Transverse colon (tissue), 4 donors: Measurements from ENCODE around the gene C2CD4A.

Experiments used
- CTCF ChIP-seq, 5 experiments: fragments of 200-600 bp in 3 of 5; fragments of 450-650 bp in 2 of 5; sonication (generic) in 3 of 5; IDR thresholded peaks; 1 replicate in 2 of 5; 2 replicates in 3 of 5; pipeline ENCODE4 v1.5.1; 2016 to 2017; ENCODE audit warnings: antibody characterized with exemption in 5 of 5, inconsistent platforms in 3 of 5, mild to moderate bottlenecking in 2 of 5, moderate library complexity in 1 of 5
- EP300 ChIP-seq: sonication (generic); formaldehyde crosslinking; IDR thresholded peaks from one replicate; pipeline ENCODE4 v1.6.1; 2017; ENCODE audit warnings: antibody characterized with exemption, low read depth
- POLR2A ChIP-seq: fragments of 450-650 bp; IDR thresholded peaks from one replicate; pipeline ENCODE4 v1.6.1; 2016; ENCODE audit warnings: antibody characterized with exemption, mild to moderate bottlenecking, moderate library complexity
- POLR2AphosphoS5 ChIP-seq, 3 donors: sonication (generic); formaldehyde crosslinking; IDR thresholded peaks; one replicate each; pipeline ENCODE4 v1.6.1; 2016; ENCODE audit warnings: antibody characterized with exemption in 3 of 3

- peak in 3 of 5 experiments; percentile 10 to 26 (median 16) for TF ChIP-seq CTCF (IDR thresholded peaks at IDR 0.05)
- no peak for TF ChIP-seq POLR2AphosphoS5 (IDR thresholded peaks at IDR 0.05)
- no peak for TF ChIP-seq POLR2A
- TF ChIP-seq EP300, result no peak
Measured at GRCh38 chr15:62066663-62067447, at the start of gene C2CD4A.
